A549 (cell line): Measurements from ENCODE around the gene HES3. TPM values are rescaled to one million over a fixed set of nuclear protein-coding genes. Genes with fewer than 3 reads are reported as not detected.

Experiments used
- polyA plus RNA-seq, 4 experiments: library from polyadenylated mRNA; depleted of rRNA in 3 of 4; stranded (reverse); fragments of >200 nt; fragmentation: RNase III in 1 of 4; extraction: RNeasy Plus Mini Kit Qiagen cat#74134 plus additional on column Dnase treatment in 1 of 4; gene quantifications; 2 replicates in 3 of 4; 3 replicates in 1 of 4; pipeline ENCODE4 v1.2.3, GENCODE V29; 2011 to 2017

HES3 gene
- polyA plus RNA-seq, 2 of the 4 experiments (the other 2 are of a cell fraction) = not detected

Other genes starting within 250 kb of the HES3 start
- gene KCNAB2, start 198.3 kb upstream of the HES3 start, polyA plus RNA-seq (2011; rRNA removed) = 6.4 and 7.3 TPM in 2 replicates
- 9.9 to 11.1 TPM (median 9.9 TPM) in 3 replicates for gene KCNAB2, start 198.3 kb upstream of the HES3 start, polyA plus RNA-seq (2017; fragmentation: RNase III; extraction: RNeasy Plus Mini Kit Qiagen cat#74134 plus additional on column Dnase treatment)
- 0.17 and 0.21 TPM in 2 replicates for gene CHD5, start 63.9 kb upstream of the HES3 start, polyA plus RNA-seq (2011; rRNA removed)
- 0.44 to 0.66 TPM (median 0.54 TPM) in 3 replicates for gene CHD5, start 63.9 kb upstream of the HES3 start, polyA plus RNA-seq (2017; fragmentation: RNase III; extraction: RNeasy Plus Mini Kit Qiagen cat#74134 plus additional on column Dnase treatment)
- 221 and 373 TPM in 2 replicates for gene RPL22, start 44.6 kb upstream of the HES3 start, polyA plus RNA-seq (2011; rRNA removed)
- 374 to 377 TPM (median 375 TPM) in 3 replicates for gene RPL22, start 44.6 kb upstream of the HES3 start, polyA plus RNA-seq (2017; fragmentation: RNase III; extraction: RNeasy Plus Mini Kit Qiagen cat#74134 plus additional on column Dnase treatment)
- gene RNF207, start 38.1 kb upstream of the HES3 start, polyA plus RNA-seq (2011; rRNA removed) = 11.3 and 17.9 TPM in 2 replicates
- gene RNF207, start 38.1 kb upstream of the HES3 start, polyA plus RNA-seq (2017; fragmentation: RNase III; extraction: RNeasy Plus Mini Kit Qiagen cat#74134 plus additional on column Dnase treatment) = 24.6 to 28.0 TPM (median 27.6 TPM) in 3 replicates
- 64.6 and 71.4 TPM in 2 replicates for gene ICMT, start 8.2 kb upstream of the HES3 start, polyA plus RNA-seq (2011; rRNA removed)
- gene ICMT, start 8.2 kb upstream of the HES3 start, polyA plus RNA-seq (2017; fragmentation: RNase III; extraction: RNeasy Plus Mini Kit Qiagen cat#74134 plus additional on column Dnase treatment) = 63.9 to 97.2 TPM (median 84.6 TPM) in 3 replicates
- gene GPR153, start 16.9 kb downstream of the HES3 start, polyA plus RNA-seq (2011; rRNA removed) = 0.56 and 0.81 TPM in 2 replicates
- 1.1 to 1.5 TPM (median 1.4 TPM) in 3 replicates for gene GPR153, start 16.9 kb downstream of the HES3 start, polyA plus RNA-seq (2017; fragmentation: RNase III; extraction: RNeasy Plus Mini Kit Qiagen cat#74134 plus additional on column Dnase treatment)
- gene ACOT7, start 149.6 kb downstream of the HES3 start, polyA plus RNA-seq (2011; rRNA removed) = 49.6 and 50.9 TPM in 2 replicates
- 46.1 to 53.6 TPM (median 48.0 TPM) in 3 replicates for gene ACOT7, start 149.6 kb downstream of the HES3 start, polyA plus RNA-seq (2017; fragmentation: RNase III; extraction: RNeasy Plus Mini Kit Qiagen cat#74134 plus additional on column Dnase treatment)
- gene HES2, start 175.7 kb downstream of the HES3 start, polyA plus RNA-seq (2011; rRNA removed) = 1.8 and 2.0 TPM in 2 replicates
- 0.75 to 1.3 TPM (median 0.79 TPM) in 3 replicates for gene HES2, start 175.7 kb downstream of the HES3 start, polyA plus RNA-seq (2017; fragmentation: RNase III; extraction: RNeasy Plus Mini Kit Qiagen cat#74134 plus additional on column Dnase treatment)
- gene ESPN, start 180.6 kb downstream of the HES3 start, polyA plus RNA-seq (2011; rRNA removed) = 0.13 and 0.22 TPM in 2 replicates
- 0.17 to 0.28 TPM (median 0.18 TPM) in 3 replicates for gene ESPN, start 180.6 kb downstream of the HES3 start, polyA plus RNA-seq (2017; fragmentation: RNase III; extraction: RNeasy Plus Mini Kit Qiagen cat#74134 plus additional on column Dnase treatment)
- gene TNFRSF25, start 222.0 kb downstream of the HES3 start, polyA plus RNA-seq (2011; rRNA removed) = 0.65 and 0.85 TPM in 2 replicates
- gene TNFRSF25, start 222.0 kb downstream of the HES3 start, polyA plus RNA-seq (2017; fragmentation: RNase III; extraction: RNeasy Plus Mini Kit Qiagen cat#74134 plus additional on column Dnase treatment) = 3.0 to 4.5 TPM (median 3.4 TPM) in 3 replicates
- gene PLEKHG5, start 247.5 kb downstream of the HES3 start, polyA plus RNA-seq (2011; rRNA removed) = 0.75 and 0.84 TPM in 2 replicates
- gene PLEKHG5, start 247.5 kb downstream of the HES3 start, polyA plus RNA-seq (2017; fragmentation: RNase III; extraction: RNeasy Plus Mini Kit Qiagen cat#74134 plus additional on column Dnase treatment) = 2.4 to 3.4 TPM (median 3.1 TPM) in 3 replicates